PC-3 (cell line): ENCODE results near the gene TMEM218.

Experiments
- CTCF ChIP-seq: fragments of 300-600 bp; sonication (generic); conservative IDR thresholded peaks from 2 replicates; pipeline ENCODE4 v1.5.1; 2017; ENCODE audit warnings: antibody characterized with exemption, low read depth, mild to moderate bottlenecking, low read length
- EZH2 ChIP-seq: fragments of 300-600 bp; sonication (generic); IDR thresholded peaks from one replicate; pipeline ENCODE4 v1.6.1; 2017; ENCODE audit warnings: antibody characterized with exemption, mild to moderate bottlenecking, low read length; ENCODE audit not compliant: unreplicated experiment
- EZH2phosphoT487 ChIP-seq: fragments of 300-600 bp; sonication (generic); IDR thresholded peaks from 2 replicates; pipeline ENCODE4 v1.6.1; 2018; ENCODE audit warnings: mild to moderate bottlenecking, antibody characterized with exemption, low read length, borderline replicate concordance

- TF ChIP-seq CTCF (no peak), EZH2 (no peak), EZH2phosphoT487 (no peak)
Measured at GRCh38 chr11:125064070-125064469, 47.4 kb downstream of the TMEM218 start.
